Measurements from ENCODE around the gene ATXN1.
"Not testable (repeated sequence)": the region's sequence is repeated elsewhere in the genome, so short reads cannot be mapped to it uniquely, and the experiment has no call there.

ATXN1 gene

GRCh38 chr6:16383607-16384206 lies 377.6 kb downstream of the ATXN1 start:
- DNase-seq (ENCODE audit: low spot score), result no peak

GRCh38 chr6:16381968-16382367 lies 379.3 kb downstream of the ATXN1 start:
- DNase-seq (ENCODE audit: low spot score), result not testable (repeated sequence)

GRCh38 chr6:16380220-16380809 lies 380.9 kb downstream of the ATXN1 start:
- DNase-seq (ENCODE audit: low spot score), result no peak

GRCh38 chr6:16378360-16378759 lies 382.9 kb downstream of the ATXN1 start:
- not testable (repeated sequence) for DNase-seq (ENCODE audit: low spot score)

GRCh38 chr6:16377470-16377869 lies 383.8 kb downstream of the ATXN1 start:
- no peak for DNase-seq (ENCODE audit: low spot score)

- no peak for DNase-seq (ENCODE audit: low spot score)
These were observed 385.4 kb downstream of the ATXN1 start for GRCh38 chr6:16375843-16376242.

- no peak for DNase-seq (ENCODE audit: low spot score)
These were observed 386.1 kb downstream of the ATXN1 start for GRCh38 chr6:16375206-16375605.

- no peak for DNase-seq (ENCODE audit: low spot score)
These were observed 386.6 kb downstream of the ATXN1 start for GRCh38 chr6:16374461-16375200.

GRCh38 chr6:16374016-16374415 lies 387.2 kb downstream of the ATXN1 start:
- no peak for DNase-seq (ENCODE audit: low spot score)

- no peak for DNase-seq (ENCODE audit: low spot score)
These were observed 389.1 kb downstream of the ATXN1 start for GRCh38 chr6:16372029-16372776.

GRCh38 chr6:16371401-16371800 lies 389.9 kb downstream of the ATXN1 start:
- no peak for DNase-seq (ENCODE audit: low spot score)

GRCh38 chr6:16370943-16371342 lies 390.3 kb downstream of the ATXN1 start:
- no peak for DNase-seq (ENCODE audit: low spot score)

- no peak for DNase-seq (ENCODE audit: low spot score)
These were observed 391.3 kb downstream of the ATXN1 start for GRCh38 chr6:16369989-16370388.

GRCh38 chr6:16369140-16369745 lies 392.0 kb downstream of the ATXN1 start:
- no peak for DNase-seq (ENCODE audit: low spot score)

GRCh38 chr6:16367571-16367970 lies 393.7 kb downstream of the ATXN1 start:
- no peak for DNase-seq (ENCODE audit: low spot score)

- no peak for DNase-seq (ENCODE audit: low spot score)
These were observed 397.5 kb downstream of the ATXN1 start for GRCh38 chr6:16363749-16364148.

GRCh38 chr6:16362819-16363589 lies 398.3 kb downstream of the ATXN1 start:
- no peak for DNase-seq (ENCODE audit: low spot score)

GRCh38 chr6:16362296-16362695 lies 399.0 kb downstream of the ATXN1 start:
- no peak for DNase-seq (ENCODE audit: low spot score)

- DNase-seq (ENCODE audit: low spot score), result no peak
These were observed 399.4 kb downstream of the ATXN1 start for GRCh38 chr6:16361861-16362260.

- DNase-seq (ENCODE audit: low spot score), result no peak
These were observed 400.1 kb downstream of the ATXN1 start for GRCh38 chr6:16361121-16361520.

GRCh38 chr6:16360365-16360764 lies 400.9 kb downstream of the ATXN1 start:
- no peak for DNase-seq (ENCODE audit: low spot score)

- DNase-seq (ENCODE audit: low spot score), result no peak
These were observed 401.7 kb downstream of the ATXN1 start for GRCh38 chr6:16359563-16359962.
